ENCODE results near the gene HSPBAP1.

GRCh38 chr3:122767540-122768372 is 25.9 kb downstream of the HSPBAP1 start:
- no peak for TF ChIP-seq CTCF (conservative IDR thresholded peaks at IDR 0.05; ENCODE audit: low read depth, low read length)
- no peak for TF ChIP-seq RAD21 (IDR thresholded peaks at IDR 0.05; ENCODE audit: low read length)
- TF ChIP-seq MAFK (IDR thresholded peaks at IDR 0.05; ENCODE audit: low read depth, low read length) = no peak
- no peak for TF ChIP-seq POLR2A (IDR thresholded peaks at IDR 0.05; ENCODE audit: low read depth, low read length)
- no peak for TF ChIP-seq CHD1 (IDR thresholded peaks at IDR 0.05; ENCODE audit: low read depth, low read length)
